C4-2B (cell line): ENCODE results near the gene CYP27A1.

Experiments used
- ZFX ChIP-seq: fragments of 450-650 bp; IDR thresholded peaks from 2 replicates; pipeline ENCODE4 v1.6.1; 2017
- TF ChIP-seq, protein P1 (sequence below): fragments of 450-650 bp; conservative IDR thresholded peaks from 2 replicates; pipeline ENCODE4 v1.5.1; 2017; ENCODE audit warnings: mild to moderate bottlenecking

DNA sequence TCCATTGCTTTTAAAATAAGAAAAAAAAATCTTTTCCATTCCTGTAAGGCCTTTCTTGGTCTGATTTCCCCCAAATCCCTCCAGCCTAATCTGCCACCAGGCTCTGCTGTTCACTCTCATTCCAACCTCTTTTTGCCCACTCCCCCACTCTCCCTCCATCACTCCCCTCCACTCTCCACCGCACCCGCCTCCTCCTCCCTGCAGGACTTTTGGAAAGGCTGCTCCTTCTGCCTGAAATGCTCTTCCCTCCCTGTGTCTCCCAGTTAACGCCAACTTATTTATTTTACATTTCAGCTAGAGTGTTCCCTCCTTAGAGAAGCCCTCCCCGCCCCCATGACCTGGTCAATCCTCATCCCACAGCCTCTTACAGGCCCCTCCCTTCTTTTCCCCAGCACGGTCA lies 72.9 kb downstream of the CYP27A1 start:
- TF ChIP-seq, protein P1, sequence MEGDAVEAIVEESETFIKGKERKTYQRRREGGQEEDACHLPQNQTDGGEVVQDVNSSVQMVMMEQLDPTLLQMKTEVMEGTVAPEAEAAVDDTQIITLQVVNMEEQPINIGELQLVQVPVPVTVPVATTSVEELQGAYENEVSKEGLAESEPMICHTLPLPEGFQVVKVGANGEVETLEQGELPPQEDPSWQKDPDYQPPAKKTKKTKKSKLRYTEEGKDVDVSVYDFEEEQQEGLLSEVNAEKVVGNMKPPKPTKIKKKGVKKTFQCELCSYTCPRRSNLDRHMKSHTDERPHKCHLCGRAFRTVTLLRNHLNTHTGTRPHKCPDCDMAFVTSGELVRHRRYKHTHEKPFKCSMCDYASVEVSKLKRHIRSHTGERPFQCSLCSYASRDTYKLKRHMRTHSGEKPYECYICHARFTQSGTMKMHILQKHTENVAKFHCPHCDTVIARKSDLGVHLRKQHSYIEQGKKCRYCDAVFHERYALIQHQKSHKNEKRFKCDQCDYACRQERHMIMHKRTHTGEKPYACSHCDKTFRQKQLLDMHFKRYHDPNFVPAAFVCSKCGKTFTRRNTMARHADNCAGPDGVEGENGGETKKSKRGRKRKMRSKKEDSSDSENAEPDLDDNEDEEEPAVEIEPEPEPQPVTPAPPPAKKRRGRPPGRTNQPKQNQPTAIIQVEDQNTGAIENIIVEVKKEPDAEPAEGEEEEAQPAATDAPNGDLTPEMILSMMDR, result no peak
- TF ChIP-seq ZFX, result no peak
